GM19467 (cell line): ENCODE results near the gene EIF1.
"Not testable (repeated sequence)": the region's sequence is repeated elsewhere in the genome, so short reads cannot be mapped to it uniquely, and the experiment has no call there.

ENCODE experiments used
- ATAC-seq: cut with Tn5 transposase; IDR thresholded peaks from one replicate; pipeline ENCODE4 v1.9.1; 2021; ENCODE audit warnings: mild to moderate bottlenecking, moderate library complexity; ENCODE audit not compliant: unreplicated experiment

EIF1 gene

GRCh38 chr17:41697122-41697962 lies 8.7 kb downstream of the EIF1 start:
- no peak for ATAC-seq

DNA sequence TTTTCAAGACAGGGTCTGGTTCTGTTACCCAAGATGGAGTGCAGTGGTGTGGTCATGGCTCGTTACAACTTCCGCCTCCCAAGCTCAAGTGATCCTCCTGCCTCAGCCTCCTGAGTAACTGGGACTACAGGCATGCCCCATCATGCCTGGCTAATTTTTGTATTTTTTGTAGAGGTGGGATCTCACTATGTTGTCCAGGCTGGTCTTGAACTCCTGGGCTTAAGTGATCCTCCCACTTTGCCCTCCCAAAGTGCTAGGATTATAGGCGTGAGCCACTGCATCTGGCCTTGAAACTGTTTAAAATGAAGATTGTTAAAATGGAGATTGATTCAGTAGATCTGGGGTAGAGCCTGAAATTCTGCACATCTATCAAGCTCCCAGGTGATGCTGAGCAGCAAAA lies 12.2 kb downstream of the EIF1 start:
- not testable (repeated sequence) for ATAC-seq

GRCh38 chr17:41702712-41703111 lies 14.0 kb downstream of the EIF1 start:
- ATAC-seq = no peak

DNA sequence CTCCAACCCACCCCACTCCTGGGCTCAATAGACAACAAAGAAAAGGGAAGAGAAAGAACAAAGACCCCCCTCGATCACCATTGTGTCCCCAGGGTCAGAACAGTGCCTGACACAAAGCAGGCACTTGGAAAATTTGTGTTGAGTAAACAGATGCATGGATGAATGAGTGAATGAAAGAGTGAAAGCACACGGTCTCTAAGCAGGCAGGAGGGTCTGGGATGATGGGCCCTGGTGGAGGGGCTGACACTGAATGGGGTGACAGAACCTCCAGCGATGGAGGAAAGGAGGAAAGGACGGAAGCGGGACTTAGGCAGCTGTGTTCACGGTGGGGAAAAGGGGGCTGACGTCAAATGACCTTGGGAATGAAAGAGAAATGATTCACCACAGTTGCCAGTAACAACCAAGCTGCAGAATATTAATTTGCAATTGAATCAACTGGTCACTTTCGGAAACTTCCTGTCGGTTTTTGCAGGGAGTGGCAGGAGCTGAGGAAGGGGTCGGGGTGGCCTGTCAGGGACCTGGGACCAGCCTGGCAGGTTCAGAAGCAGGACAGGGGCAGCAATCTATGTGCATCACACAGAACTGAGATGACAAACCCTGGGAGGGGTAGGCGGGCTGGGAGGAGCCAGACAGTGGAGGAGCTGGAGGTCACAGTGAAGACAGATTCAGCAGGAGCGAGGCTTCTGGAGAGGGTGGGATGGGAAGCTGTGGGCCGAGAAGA lies 16.7 kb downstream of the EIF1 start:
- no peak for ATAC-seq

DNA sequence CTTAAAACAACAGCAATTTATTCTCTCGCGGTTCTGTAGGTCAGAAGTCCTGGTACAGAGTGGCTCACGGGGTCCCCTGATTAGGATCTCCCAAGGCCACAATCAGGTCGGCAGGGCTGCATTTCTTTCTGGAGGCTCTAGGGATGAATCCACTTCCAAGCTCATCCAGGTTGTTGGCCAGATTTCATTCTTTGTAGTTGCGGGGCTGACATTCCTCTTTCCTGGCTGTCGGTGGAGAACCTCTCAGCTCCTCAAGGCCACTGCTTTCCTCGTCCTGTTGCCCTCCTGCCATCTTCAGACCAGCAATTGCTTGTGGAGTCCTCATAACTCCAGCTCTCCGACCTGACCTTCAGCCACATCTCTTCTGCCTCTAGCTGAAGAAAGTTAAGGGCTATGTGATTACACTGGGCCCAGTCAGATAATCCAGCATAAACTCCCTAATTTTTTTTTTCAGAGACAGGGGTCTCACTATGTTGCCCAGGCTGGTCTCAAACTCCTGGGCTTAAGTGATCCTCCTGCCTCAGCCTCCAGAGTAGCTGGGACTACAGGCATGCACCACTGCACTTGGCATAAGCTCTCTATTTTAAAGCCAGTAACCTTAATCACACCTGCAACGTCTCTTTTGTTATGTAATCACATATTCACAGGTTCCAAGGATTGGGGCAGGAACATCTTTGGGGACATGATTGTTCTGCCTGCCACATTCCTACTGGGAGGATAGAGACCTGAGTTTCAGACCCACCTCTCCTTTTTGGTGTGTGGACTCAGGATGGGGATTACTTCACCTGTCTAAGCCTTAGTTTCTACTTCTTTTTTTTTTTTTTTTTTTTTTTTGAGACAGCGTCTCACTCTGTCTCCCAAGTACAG lies 19.4 kb downstream of the EIF1 start:
- no peak for ATAC-seq

- ATAC-seq = no peak
These were observed 21.9 kb downstream of the EIF1 start for GRCh38 chr17:41710472-41711090.

DNA sequence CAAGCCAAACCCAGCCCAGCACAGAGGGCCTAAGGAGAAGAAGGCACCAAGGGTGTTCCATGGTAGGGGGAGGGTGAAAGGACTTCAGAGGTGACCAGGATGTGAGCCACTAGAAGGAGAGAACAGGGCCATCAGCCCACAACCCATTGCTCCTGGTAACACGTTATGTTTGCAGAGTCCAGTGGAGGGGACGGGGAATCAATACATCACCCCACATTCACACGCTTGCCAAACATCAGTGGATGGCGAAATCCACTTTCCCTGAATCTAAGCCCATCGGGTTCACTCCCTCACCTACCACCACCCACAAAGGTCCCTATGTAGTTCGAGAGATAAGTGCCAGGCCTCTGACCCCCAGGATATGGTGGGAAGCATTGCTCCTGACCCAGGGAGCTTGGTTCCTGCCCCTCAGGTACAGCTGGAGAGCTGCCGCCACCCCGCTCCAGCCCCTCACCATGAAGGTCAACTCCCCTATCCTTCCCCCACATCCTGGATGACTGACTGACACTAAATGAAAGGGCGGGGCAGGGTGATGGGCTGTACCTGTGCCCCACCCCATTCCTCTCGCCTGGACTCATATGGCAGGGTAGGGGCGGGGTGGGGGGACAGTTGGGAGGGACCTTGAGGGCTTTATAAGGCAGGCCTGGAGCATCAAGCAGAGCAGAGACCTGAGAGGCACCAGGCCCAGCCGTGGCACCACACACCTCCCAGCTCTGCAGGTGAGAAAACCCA lies 23.1 kb downstream of the EIF1 start, which contains the start of gene GAST:
GAST (plus strand) TSS at position 663 of the 732 bp plus-strand sequence. CDS start 3,106 bp downstream, outside the sequence.
- ATAC-seq = no peak

GRCh38 chr17:41717408-41718286 lies 29.0 kb downstream of the EIF1 start:
- no peak for ATAC-seq

DNA sequence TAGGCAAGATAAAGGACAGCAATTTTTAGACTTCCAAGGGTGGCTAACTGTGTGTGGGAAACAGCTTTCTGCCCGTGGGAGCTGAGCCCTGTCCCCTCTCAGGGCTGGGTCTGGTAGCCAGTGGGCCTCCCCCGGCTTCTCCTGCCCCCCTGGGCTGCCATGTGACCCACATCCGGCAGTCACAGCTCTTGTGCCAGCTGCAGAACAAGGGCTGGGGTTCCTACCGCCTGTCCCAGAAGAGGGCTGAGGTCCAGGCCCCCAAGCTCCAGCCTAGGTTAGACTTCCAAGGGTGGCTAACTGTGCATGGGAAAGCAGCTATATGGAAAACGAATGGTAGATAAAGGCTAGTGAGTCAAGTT lies 29.6 kb downstream of the EIF1 start:
- ATAC-seq = no peak

DNA sequence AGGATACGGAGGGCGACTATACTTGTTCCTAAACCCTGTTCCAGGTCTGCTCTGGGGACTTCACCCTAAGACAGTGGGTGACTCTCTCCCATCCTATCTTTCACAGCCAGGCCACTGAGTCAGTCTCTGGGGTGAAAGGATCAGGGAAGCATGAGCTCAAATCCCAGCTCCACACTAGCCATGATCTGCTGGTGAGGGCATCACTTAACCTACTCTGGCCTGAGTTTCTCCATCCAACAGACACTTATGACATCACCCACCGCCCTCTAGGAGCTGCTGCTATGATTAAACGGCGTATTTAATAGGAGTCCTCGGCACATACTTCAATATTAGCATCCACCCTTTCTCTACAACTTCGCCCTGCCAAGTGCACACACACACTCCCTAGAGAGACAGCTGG lies 33.5 kb downstream of the EIF1 start:
- ATAC-seq = no peak

DNA sequence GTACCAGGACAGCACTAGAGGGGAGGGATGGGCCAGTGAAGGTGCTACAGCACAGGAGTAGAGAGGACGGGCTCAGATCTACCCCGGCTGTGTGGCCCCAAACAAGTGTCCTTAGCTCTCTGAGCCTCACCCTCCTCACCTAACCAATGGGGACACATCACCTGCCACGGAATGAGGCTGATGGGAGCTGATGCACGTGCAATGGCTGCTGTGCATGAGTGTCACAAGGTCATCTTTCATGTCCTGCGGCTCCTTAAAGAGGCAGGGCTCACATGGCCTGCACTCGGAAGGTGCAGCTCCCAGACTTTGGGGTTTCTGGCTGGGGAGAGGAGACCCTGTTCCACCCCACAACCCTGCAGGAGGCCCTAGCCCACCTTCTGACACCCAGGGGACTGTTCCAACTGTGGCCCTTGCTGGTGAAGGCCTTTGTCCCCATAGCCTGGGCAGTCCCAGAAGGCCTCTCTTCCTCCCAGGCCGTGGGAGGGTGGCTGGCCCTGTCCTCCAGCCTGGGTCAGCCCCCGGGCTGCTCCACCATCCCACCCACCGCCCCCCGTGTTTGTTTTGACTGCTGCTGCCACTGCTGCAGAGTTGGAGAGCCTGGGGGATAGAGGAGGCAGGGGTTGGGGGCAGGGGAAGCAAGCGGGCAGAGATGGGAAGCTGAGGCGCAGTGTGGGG lies 35.3 kb downstream of the EIF1 start:
- ATAC-seq = no peak

- no peak for ATAC-seq
These were observed 35.9 kb downstream of the EIF1 start for GRCh38 chr17:41724476-41725050.

- no peak for ATAC-seq
These were observed 36.4 kb downstream of the EIF1 start for GRCh38 chr17:41725134-41725533.

DNA sequence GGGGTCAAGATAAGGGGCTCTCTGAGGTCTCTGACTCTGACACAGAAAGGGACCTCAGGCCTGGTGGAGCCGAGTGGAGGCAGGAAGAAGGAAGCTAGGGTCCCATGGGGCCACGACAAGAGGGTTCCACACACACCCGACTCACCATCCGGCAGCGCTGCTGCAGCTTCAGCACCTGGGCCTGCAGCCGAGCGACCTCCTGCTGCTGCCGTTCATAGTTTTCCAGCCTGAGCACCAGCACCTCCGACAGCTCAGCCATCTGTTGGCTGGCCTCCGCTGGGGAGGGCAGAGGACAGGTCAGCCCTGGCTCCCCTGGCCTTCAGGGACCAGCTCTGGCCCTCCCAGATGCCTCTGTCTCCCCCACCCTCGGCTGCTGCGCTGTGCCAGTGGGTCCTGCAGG lies 39.4 kb downstream of the EIF1 start:
- ATAC-seq = no peak

GRCh38 chr17:41730479-41730878 lies 41.8 kb downstream of the EIF1 start:
- ATAC-seq = no peak

GRCh38 chr17:41731836-41732235 lies 43.2 kb downstream of the EIF1 start:
- ATAC-seq = no peak

GRCh38 chr17:41733348-41734138 lies 44.9 kb downstream of the EIF1 start:
- ATAC-seq = no peak
